ENCODE measurements around the gene VPS37C.

Gene VPS37C

DNA sequence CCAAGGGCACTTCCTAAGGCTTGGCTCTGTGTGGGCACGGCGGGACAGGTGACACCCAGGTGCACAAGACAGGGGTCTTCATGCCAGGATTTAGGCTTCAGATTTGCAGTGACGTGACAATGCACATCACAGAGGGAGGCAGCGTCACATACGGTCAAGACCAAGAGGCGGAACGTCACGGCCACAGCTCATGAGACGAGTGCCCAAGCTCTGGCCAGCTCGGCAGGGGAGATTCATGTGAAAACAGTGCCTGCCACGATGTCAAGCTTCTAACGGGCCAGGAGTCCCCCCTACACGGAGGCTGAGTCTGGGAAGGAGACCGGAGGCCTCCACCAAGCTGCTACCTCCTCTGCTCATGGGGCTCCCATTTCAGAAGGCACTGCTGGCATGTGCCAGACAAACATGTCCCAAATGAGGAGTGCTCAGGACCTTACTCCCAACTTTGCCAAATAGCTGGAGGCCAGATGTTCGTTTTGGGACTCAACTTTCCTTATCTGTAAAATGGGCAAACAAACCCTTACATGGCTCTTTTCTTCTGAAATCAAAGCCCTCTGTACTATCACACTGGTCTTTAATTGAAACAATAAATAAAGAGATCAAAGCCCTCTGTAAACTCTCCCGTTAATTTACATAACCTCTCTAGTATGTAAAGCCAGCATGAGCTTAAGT is 16.6 kb downstream of the VPS37C start:
- TF ChIP-seq, protein P1, sequence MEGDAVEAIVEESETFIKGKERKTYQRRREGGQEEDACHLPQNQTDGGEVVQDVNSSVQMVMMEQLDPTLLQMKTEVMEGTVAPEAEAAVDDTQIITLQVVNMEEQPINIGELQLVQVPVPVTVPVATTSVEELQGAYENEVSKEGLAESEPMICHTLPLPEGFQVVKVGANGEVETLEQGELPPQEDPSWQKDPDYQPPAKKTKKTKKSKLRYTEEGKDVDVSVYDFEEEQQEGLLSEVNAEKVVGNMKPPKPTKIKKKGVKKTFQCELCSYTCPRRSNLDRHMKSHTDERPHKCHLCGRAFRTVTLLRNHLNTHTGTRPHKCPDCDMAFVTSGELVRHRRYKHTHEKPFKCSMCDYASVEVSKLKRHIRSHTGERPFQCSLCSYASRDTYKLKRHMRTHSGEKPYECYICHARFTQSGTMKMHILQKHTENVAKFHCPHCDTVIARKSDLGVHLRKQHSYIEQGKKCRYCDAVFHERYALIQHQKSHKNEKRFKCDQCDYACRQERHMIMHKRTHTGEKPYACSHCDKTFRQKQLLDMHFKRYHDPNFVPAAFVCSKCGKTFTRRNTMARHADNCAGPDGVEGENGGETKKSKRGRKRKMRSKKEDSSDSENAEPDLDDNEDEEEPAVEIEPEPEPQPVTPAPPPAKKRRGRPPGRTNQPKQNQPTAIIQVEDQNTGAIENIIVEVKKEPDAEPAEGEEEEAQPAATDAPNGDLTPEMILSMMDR (IDR thresholded peaks at IDR 0.05; ENCODE audit: low read depth, low read length), result no peak
- no peak overlapping the region for H3K4me3 ChIP-seq (ENCODE audit: low read depth, low read length)

DNA sequence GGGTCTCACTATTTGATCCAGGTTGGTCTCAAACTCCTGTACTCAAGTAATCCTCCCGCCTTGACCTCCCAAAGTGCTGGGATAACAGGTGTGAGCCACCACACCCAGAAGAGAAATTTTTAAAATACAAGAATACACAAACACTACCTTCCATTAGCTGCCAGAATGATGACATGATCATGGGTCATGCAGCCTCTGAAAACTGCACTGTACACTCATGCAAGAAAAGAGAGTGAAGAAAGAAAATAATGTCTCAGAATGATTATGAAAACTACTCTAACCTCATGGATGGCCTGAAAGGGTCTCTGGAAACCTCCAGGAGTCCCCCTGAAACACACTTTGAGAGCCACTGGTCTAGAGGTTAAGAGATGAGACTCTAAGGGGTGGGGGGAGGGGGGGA is 18.8 kb downstream of the VPS37C start:
- TF ChIP-seq, protein P1 (IDR thresholded peaks at IDR 0.05; ENCODE audit: low read depth, low read length), result no peak
- H3K4me3 ChIP-seq (ENCODE audit: low read depth, low read length), result no peak overlapping the region

DNA sequence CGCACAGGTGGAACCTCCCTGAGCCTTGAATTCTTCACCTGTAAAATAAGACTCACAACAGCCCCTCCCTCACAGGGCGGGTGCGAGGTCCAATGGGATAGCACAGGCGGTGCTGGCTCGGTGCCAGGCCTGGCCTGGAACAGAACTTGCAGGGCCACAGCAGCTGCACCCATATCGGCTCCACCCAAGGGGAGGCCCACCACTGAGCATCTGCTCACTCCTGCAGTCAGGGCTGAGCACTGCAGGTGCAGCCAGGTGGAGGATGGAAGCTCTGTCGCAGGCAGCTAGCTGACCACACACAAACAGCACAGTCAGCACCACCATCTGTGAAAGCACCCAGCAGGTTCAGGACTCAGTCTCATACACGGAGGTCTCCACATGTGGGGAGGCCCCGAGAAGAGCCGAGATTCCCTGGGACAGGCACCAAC is 19.6 kb downstream of the VPS37C start:
- no peak overlapping the region for H3K4me3 ChIP-seq (ENCODE audit: low read depth, low read length)
- TF ChIP-seq, protein P1 (IDR thresholded peaks at IDR 0.05; ENCODE audit: low read depth, low read length), result no peak

DNA sequence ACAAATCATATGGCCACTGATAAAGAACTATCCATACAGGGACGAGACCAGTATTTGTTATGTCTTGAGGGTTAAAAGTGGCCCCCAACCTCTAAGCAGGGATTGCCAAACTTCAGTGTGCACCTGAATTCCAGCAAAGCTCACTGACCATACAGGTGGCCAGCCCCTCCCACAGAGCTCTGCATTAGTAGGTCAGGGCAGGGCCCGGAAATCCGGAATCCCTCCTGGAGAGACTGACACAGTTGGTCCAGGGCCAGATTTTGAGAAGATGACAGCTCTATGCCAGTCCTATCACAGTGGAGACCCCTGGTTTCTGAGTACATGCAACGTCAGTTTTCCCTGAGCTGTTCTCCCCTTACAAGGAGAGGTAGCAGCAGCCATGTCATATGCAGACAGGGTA is 20.8 kb downstream of the VPS37C start:
- TF ChIP-seq, protein P1 (IDR thresholded peaks at IDR 0.05; ENCODE audit: low read depth, low read length), result no peak
- no peak overlapping the region for H3K4me3 ChIP-seq (ENCODE audit: low read depth, low read length)

DNA sequence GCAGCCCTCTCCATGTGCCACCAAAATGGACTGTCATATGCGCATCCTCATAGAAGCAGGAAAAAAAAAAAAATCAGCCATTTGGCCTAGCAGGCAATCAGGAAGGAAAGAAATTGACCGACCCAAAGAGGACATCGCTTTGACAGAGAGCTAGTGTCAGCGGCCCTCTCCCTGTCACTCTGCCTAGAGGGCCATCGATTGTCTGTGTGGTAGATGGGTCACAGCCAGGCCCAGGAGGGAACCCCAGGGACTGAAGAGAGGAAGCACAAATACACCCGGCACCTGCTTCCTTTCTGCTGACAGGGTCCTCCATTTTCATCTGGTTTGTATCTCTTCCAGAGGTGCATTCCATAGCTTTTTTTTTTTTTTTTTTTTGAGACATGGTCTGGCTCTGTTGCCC is 21.8 kb downstream of the VPS37C start:
- TF ChIP-seq, protein P1 (IDR thresholded peaks at IDR 0.05; ENCODE audit: low read depth, low read length), result no peak
- H3K4me3 ChIP-seq (ENCODE audit: low read depth, low read length), result no peak overlapping the region

GRCh38 chr11:61138935-61139334 is 22.3 kb downstream of the VPS37C start:
- no peak overlapping the region for H3K4me3 ChIP-seq (ENCODE audit: low read depth, low read length)
- TF ChIP-seq, protein P1 (IDR thresholded peaks at IDR 0.05; ENCODE audit: low read depth, low read length), result no peak

DNA sequence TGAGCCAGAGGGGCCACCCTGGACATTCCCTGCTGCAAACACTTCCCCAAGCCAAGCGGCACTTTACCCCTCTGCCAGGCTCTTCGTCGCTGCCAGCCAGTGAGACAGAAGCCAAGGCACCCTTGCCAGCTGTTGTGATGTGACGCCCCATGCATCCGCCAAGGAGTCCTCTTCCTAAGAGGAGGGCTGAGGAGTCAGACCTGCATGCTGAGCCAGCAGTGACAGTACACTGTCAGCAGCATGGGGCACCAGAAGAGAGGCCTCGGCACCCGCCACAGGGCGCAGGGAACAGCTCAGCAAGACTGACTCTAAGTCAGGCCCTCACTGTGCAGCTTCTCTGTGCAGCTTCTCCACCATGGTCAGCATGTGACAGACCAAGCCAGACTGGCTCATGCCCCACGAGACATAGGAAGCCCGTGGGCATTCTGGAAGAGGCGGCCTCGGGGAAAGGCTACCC is 26.4 kb downstream of the VPS37C start:
- H3K4me3 ChIP-seq (ENCODE audit: low read depth, low read length), result no peak overlapping the region
- TF ChIP-seq, protein P1 (IDR thresholded peaks at IDR 0.05; ENCODE audit: low read depth, low read length), result no peak

All from WI38 (cell line).